Amygdala (tissue), 56 donors: ENCODE results near the gene JMJD1C.
A peak's percentile ranks its signal among the peaks of the same experiment; 100 is the strongest.
"Not testable (repeated sequence)": the region's sequence is repeated elsewhere in the genome, so short reads cannot be mapped to it uniquely, and the experiment has no call there.

Source experiments
- DNase-seq, 56 donors: peaks; one replicate each; lab custom pipeline; 2025; lab: John Stamatoyannopoulos, UW

The JMJD1C gene

DNA sequence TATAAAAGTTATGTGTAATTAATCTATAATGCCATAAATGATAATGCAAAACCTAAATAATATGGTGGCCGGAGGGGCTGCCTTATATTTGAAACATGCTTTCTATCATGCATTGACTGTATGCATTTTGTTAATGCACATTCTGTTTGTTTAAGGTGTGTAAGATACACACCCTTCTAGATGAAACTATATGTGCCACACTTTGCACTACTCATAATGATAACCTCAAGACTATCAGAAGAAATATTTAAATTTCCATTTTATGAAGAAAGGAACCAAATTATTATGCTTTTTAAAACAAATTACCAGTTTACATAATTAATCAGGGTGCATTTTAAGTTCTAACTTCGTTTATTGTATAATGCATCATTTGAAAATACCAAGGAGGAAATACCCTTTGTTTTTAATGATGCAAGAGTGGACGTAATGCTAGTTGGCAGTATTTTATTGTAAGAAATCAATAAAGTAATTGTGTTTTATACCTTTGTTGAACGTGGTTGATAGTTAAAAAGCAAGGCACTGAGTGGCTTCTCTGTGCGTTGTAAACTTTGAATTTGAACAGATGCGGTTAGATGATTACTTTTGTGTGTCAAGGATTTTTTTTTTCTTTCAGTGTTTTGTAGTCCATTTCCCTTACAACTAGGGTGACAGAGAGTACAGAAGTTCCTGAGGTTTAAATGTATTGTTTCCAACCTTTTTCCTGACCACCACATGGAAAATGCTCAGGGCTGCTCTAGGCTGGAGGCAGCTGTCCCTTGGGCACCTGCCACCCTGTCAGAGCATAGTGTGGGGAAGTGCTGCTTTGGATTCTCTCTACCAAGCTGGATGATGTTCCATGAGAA lies 311.0 kb downstream of the JMJD1C start:
- DNase-seq = no peak

GRCh38 chr10:63153868-63154545 lies 311.8 kb downstream of the JMJD1C start:
- not testable (repeated sequence) for DNase-seq

DNA sequence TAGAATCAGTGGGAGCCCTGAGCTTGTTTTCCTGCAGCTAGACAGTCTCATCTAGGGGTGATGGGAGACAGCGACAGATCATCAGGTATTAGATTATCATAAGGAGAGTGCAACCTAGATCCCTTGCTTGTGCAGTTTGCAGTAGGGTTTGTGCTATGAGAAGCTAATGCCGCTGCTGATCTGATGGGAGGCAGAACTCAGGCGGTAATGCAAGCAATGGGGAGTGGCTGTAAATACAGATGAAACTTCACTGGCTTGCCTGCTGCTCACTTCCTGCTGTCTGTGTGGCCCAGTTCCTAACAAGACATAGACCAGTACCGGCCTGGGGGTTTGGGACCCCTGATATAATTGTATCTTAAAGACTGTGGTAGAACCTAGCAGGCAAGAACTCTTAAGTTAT lies 315.0 kb downstream of the JMJD1C start:
- no peak for DNase-seq

DNA sequence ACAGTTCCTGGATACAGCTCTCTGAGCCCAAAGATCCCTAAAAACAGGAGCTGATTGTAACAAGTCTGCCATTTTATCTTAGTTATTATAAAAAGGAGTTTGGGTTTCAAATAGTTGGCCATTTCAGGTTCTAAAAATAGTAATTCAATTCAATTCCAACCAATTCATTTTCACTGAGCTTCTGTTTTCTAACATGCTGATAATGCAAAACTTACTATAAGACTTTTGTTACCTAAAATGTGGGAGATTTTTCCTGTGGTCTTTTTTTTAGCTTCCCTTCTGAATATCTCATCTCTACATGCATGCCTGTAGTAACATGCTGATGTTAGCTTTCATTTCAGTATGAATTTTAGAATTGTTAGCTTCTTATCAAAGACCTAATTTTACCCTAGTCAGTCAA lies 319.3 kb downstream of the JMJD1C start:
- no peak for DNase-seq

- DNase-seq = no peak
Observed at GRCh38 chr10:63145782-63146181, 320.0 kb downstream of the JMJD1C start.

DNA sequence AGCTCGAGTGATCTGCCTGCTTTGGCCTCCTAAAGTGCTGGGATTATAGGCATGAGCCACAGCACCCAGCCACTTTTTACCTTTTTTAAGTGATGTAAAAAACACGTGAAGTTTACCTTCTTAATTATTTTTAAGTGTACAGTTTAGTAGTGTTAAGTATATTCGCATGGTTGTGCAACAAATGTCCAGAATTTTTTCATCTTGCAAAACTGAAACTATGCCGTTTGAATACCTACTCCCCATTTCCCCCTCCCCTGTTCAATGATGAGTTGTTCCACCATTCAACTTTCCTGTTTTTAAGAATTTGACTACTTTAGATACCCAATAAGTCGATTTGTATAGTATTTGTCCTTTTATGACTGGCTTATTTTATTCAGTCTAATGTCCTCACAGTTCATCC lies 321.8 kb downstream of the JMJD1C start:
- no peak for DNase-seq

GRCh38 chr10:63142136-63142535 lies 323.6 kb downstream of the JMJD1C start:
- no peak for DNase-seq

GRCh38 chr10:63140077-63140476 lies 325.7 kb downstream of the JMJD1C start:
- no peak for DNase-seq

- no peak for DNase-seq
Observed at GRCh38 chr10:63137306-63137705, 328.5 kb downstream of the JMJD1C start.

DNA sequence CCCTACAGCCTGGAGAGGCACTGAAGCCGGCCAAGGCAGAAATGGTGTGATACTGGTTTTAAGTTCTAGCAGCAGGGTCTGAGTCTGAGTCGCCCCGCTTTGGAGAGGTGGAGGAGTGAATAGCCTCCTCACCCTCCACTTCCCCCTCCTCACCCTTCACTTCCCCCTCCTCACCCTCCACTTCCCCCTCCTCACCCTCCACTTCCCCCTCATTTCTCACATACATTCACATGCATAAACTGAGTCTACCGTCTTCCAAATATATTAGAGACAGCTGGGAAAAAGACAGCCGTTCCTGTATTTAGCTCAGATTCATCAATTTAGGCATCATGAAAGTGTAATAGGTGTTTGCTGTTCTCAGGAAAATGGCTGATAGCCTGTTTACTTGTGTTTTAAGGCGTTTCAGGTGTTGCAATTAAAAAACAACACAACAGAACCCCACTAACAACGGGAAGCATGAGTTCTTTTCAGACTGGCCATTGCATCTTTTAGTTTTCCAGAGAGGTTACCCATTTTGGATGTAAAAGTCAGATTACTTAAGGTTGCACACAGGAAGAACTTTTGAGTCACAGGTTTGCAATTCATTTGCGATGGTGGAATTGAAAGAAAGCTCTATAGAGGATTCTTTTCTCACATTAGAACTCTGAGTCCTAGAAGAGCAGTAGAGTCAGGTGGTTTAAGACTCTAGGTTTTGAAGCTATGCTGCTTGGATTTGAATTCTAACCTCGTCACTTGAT lies 331.8 kb downstream of the JMJD1C start:
- peak in 1 of 56 donors; percentile 28 for DNase-seq

- DNase-seq = peak; percentile 19 to 96 (median 88)
Observed at GRCh38 chr10:63133056-63133820, 332.5 kb downstream of the JMJD1C start, which contains the start of gene NRBF2. Gene NRBF2, plus strand, starts transcription at chr10:63133328. Its CDS starts 143 bp downstream, at chr10:63133471.

- DNase-seq = no peak
Observed at GRCh38 chr10:63132651-63133055, 333.1 kb downstream of the JMJD1C start.

GRCh38 chr10:63129888-63130287 lies 335.9 kb downstream of the JMJD1C start:
- DNase-seq = no peak

- DNase-seq = no peak
Observed at GRCh38 chr10:63128443-63128842, 337.3 kb downstream of the JMJD1C start.

DNA sequence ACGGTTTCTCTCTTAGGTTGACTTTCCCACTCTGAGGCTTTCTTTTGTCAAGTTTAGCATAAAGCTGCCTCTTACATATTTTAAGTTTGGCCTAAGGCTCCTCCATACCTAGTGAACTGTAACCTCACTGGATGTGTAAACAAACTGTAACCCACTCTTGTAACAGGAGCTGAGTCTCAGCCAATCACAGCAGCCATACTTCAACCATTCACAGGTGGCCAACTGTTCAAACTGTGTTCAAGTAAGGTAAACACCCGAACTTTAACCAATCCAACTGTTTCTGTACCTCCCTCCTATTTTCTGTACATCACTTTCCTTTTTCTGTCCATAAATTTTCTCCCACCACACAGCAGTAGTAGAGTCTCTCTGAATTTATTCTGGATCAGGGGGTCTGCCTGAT lies 340.3 kb downstream of the JMJD1C start:
- no peak for DNase-seq

DNA sequence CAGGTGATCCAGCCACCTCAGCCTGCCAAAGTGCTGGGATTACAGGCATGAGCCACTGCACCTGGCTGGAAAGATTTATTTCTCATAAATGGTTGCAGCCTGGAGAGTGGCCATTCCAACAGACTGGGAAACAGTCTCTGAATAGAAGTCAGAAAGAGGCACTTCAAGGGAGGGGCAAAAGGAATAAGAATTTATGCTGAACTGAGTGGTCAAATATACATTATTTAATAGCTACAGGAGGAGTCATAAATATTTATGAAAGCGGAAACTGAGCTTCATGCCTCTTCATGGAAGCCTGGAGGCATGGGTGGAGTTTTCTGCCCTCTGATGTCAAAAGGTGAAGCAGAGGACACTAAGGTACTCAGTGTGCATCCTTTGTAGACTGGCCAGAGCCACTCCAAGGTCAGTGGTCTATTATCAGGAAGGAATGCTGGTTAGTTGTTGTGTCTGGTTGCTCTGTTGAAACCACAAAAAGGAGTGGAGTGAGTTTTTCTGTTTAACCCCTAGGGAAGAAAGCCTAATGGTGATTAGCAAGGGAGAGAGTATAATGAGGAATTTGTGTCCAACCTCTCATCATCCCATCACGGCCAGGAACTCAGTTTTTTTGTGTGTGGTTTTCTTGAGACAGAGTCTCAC lies 341.9 kb downstream of the JMJD1C start:
- no peak for DNase-seq

DNA sequence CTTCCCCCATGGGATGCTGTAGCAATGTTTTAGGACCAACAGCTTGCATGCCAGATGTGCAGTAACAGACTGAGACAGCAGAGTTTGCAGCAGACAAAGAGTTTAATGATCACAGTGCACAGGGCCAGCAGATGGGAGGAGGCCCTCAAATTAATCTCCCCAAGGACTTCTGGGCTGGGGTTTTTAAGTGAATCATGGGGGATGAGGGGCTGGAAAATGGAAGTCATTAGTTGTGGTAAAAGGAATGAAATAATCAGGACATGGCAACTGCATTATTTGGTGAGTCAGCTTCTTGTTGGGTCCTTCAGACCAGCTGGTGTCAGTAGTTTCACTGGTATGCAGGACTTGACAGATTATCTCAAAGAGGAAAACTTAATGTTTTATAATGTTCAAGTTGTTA lies 345.2 kb downstream of the JMJD1C start:
- DNase-seq = no peak

- DNase-seq = no peak
Observed at GRCh38 chr10:63119041-63119440, 346.7 kb downstream of the JMJD1C start.
